Measurements from ENCODE around the gene TAC4. TPM values are rescaled to one million over a fixed set of nuclear protein-coding genes. Genes with fewer than 3 reads are reported as not detected.

TAC4 gene
- total and polyA plus RNA-seq, 2 donors (not counting 1 experiment from before 2014, with no cell fraction given): not detected

GRCh38 chr17:49817993-49818392 lies 29.9 kb downstream of the TAC4 start:
- H2AFZ ChIP-seq (ENCODE audit: insufficient read depth, low read depth, low read length, poor library complexity, severe bottlenecking): no peak overlapping the region
- peaks cover 39% of the 10 kb centered on the region for H4K20me1 ChIP-seq (ENCODE audit: control insufficient read depth, insufficient read depth, low read length, poor library complexity, severe bottlenecking)
- CTCF ChIA-PET: no interaction called here
- no peaks in the 10 kb centered on the region for H3K4me1 ChIP-seq (ENCODE audit: control insufficient read depth in 2 of 2, insufficient read depth in 2 of 2, low read length in 2 of 2)
- Mint-ChIP-seq H3K27ac (no peak overlapping the region), H3K27me3 (no peaks in the 10 kb centered on the region), H3K9me3 (ENCODE audit: insufficient read depth) (no peaks in the 10 kb centered on the region), H3K4me1 (no peaks in the 10 kb centered on the region), H3K4me3 (no peak overlapping the region)
- intact Hi-C loops (cut with micrococcal nuclease): no loop called here
- H3K27ac ChIP-seq (ENCODE audit: low read length in 2 of 2): no peak overlapping the region
- H3K79me2 ChIP-seq (ENCODE audit: control insufficient read depth, insufficient read depth, low read length): peaks cover 10% of the 10 kb centered on the region
- peaks cover 26 to 87% of the 10 kb centered on the region in 2 experiments for H3K36me3 ChIP-seq (replicated peaks in 1 of 2; ENCODE audit: control extremely low read depth in 1 of 2, control insufficient read depth in 1 of 2, extremely low read depth in 1 of 2, insufficient read depth in 2 of 2, low read length in 1 of 2)
- no peak overlapping the region for H3K4me3 ChIP-seq (ENCODE audit: control extremely low read depth in 1 of 5, extremely low read depth in 1 of 5, insufficient read depth in 1 of 5, low read depth in 2 of 5, low read length in 4 of 5)
- WGBS (ENCODE audit: insufficient coverage): 83% methylated on average over 4 of the region's 4 CpGs
- no peaks in the 10 kb centered on the region for H3K27me3 ChIP-seq (replicated peaks in 1 of 4; ENCODE audit: control extremely low read depth in 1 of 4, control insufficient read depth in 3 of 4, insufficient read depth in 4 of 4, low read length in 3 of 4)
- no peak for DNase-seq
- POLR2A ChIA-PET: interaction anchor here (0.5 kb wide), 1 partner anchor 334 kb away, joined by 5 read pairs; no protein-coding TSS in a partner anchor
- H3K4me2 ChIP-seq (replicated peaks; ENCODE audit: low read depth, low read length, poor library complexity, severe bottlenecking): no peak overlapping the region
- no peak for TF ChIP-seq EZH2 (IDR thresholded peaks at IDR 0.05; ENCODE audit: borderline replicate concordance, insufficient read depth, low read depth, low read length, poor library complexity, severe bottlenecking)
- no peak for TF ChIP-seq CTCF (IDR thresholded peaks at IDR 0.05)
- no peaks in the 10 kb centered on the region for H3K9me3 ChIP-seq (ENCODE audit: control extremely low read depth in 1 of 3, control insufficient read depth in 2 of 3, insufficient read depth in 1 of 3, low read length in 2 of 3)
- H3K9ac ChIP-seq (ENCODE audit: low read length): no peak overlapping the region
- ATAC-seq (ENCODE audit: low read depth): no peak

DNA sequence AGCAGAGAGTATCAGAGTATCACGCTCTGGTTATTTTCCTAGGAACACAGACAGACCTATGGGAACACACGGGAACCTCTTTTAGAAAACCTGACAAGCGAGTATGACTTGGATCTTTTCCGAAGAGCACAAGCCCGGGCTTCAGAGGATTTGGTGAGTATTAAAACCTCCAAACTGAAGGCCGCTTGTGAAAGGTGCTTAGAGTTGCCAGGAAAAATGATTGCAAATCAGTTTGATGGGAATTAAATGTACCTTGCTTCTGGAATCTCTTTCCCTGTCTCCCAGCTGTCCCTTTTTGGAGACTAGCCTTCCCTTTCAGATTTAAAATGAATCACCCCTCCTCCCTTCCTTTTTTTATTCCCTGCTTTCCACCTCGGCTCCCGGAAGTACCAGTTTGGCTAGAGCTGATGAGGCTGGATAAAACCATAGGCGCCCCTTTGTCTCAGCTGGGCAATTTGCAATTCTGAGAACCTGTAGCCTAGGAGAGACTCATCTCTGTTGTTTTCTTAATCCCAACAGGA lies 32.0 kb downstream of the TAC4 start:
- H3K27ac ChIP-seq (ENCODE audit: low read length in 2 of 2): no peak overlapping the region
- ChIA-PET CTCF (no interaction called here), POLR2A (interaction anchor here (0.6 kb wide), 1 partner anchor 278 kb away, joined by 5 read pairs; no protein-coding TSS in a partner anchor)
- DNase-seq (no peak), ATAC-seq (ENCODE audit: low read depth) (no peak)
- Mint-ChIP-seq H3K27ac (no peak overlapping the region), H3K4me1 (no peaks in the 10 kb centered on the region), H3K27me3 (no peaks in the 10 kb centered on the region), H3K9me3 (ENCODE audit: insufficient read depth) (no peaks in the 10 kb centered on the region), H3K4me3 (no peak overlapping the region)
- H3K27me3 ChIP-seq (replicated peaks in 1 of 4; ENCODE audit: control extremely low read depth in 1 of 4, control insufficient read depth in 3 of 4, insufficient read depth in 4 of 4, low read length in 3 of 4): no peaks in the 10 kb centered on the region
- H3K4me2 ChIP-seq (replicated peaks; ENCODE audit: low read depth, low read length, poor library complexity, severe bottlenecking): no peak overlapping the region
- peaks cover 39% of the 10 kb centered on the region for H4K20me1 ChIP-seq (ENCODE audit: control insufficient read depth, insufficient read depth, low read length, poor library complexity, severe bottlenecking)
- no peak overlapping the region for H3K4me3 ChIP-seq (ENCODE audit: control extremely low read depth in 1 of 5, extremely low read depth in 1 of 5, insufficient read depth in 1 of 5, low read depth in 2 of 5, low read length in 4 of 5)
- peaks cover 24 to 80% of the 10 kb centered on the region in 2 experiments for H3K36me3 ChIP-seq (replicated peaks in 1 of 2; ENCODE audit: control extremely low read depth in 1 of 2, control insufficient read depth in 1 of 2, extremely low read depth in 1 of 2, insufficient read depth in 2 of 2, low read length in 1 of 2)
- H3K79me2 ChIP-seq (ENCODE audit: control insufficient read depth, insufficient read depth, low read length): peaks cover 11% of the 10 kb centered on the region
- intact Hi-C loops (cut with micrococcal nuclease): no loop called here
- no peaks in the 10 kb centered on the region for H3K9me3 ChIP-seq (ENCODE audit: control extremely low read depth in 1 of 3, control insufficient read depth in 2 of 3, insufficient read depth in 1 of 3, low read length in 2 of 3)
- 100% methylated on average over 7 of the region's 9 CpGs for WGBS (ENCODE audit: insufficient coverage)
- H3K4me1 ChIP-seq (ENCODE audit: control insufficient read depth in 2 of 2, insufficient read depth in 2 of 2, low read length in 2 of 2): no peaks in the 10 kb centered on the region
- H3K9ac ChIP-seq (ENCODE audit: low read length): no peak overlapping the region
- H2AFZ ChIP-seq (ENCODE audit: insufficient read depth, low read depth, low read length, poor library complexity, severe bottlenecking): no peak overlapping the region
- no peak for TF ChIP-seq CTCF (IDR thresholded peaks at IDR 0.05)
- TF ChIP-seq EZH2 (IDR thresholded peaks at IDR 0.05; ENCODE audit: borderline replicate concordance, insufficient read depth, low read depth, low read length, poor library complexity, severe bottlenecking): no peak

Measured in B cell (primary cell).